Heart right ventricle (tissue), 16 donors: ENCODE results near the gene FLRT2. TPM values are rescaled to one million over a fixed set of nuclear protein-coding genes. Genes with fewer than 3 reads are reported as not detected.

Experiments used
- ATAC-seq, 8 donors: fragments of 200-7000 bp; cut with Tn5 transposase; one replicate each; pipeline ENCODE4 v1.9.1; 2020; ENCODE audit warnings: mild to moderate bottlenecking in 8 of 8, moderate library complexity in 8 of 8, moderate number of reproducible peaks in 1 of 8
- DNase-seq, 2 donors: peaks; one replicate each; pipeline ENCODE4 v3.0.0-alpha.2; 2020
- H3K27ac ChIP-seq, 10 donors: fragments of 200-600 bp; sonication (generic) in 2 of 10; one replicate each; pipeline versions ENCODE4 v1.5.0 to v1.8.0; 2020 to 2022; ENCODE audit warnings: mild to moderate bottlenecking in 3 of 10
- H3K27me3 ChIP-seq, 7 donors: fragments of 200-600 bp; one replicate each; pipeline ENCODE4 v1.8.0; 2021 to 2022; ENCODE audit warnings: mild to moderate bottlenecking in 2 of 7
- H3K36me3 ChIP-seq, 9 donors: fragments of 200-600 bp; sonication (generic) in 1 of 9; one replicate each; pipeline versions ENCODE4 v1.5.0 to v1.8.0; 2020 to 2022; ENCODE audit warnings: mild to moderate bottlenecking in 2 of 9
- H3K4me1 ChIP-seq, 9 donors: fragments of 200-600 bp; sonication (generic) in 1 of 9; one replicate each; pipeline versions ENCODE4 v1.5.0 to v1.8.0; 2020 to 2022; ENCODE audit warnings: mild to moderate bottlenecking in 4 of 9
- H3K4me3 ChIP-seq, 10 donors: fragments of 200-600 bp; sonication (generic) in 2 of 10; one replicate each; pipeline versions ENCODE4 v1.5.0 to v1.8.0; 2020 to 2022; ENCODE audit warnings: mild to moderate bottlenecking in 7 of 10, moderate library complexity in 2 of 10
- H3K9me3 ChIP-seq, 11 donors: fragments of 200-600 bp in 10 of 11; sonication (generic) in 2 of 11; one replicate each; pipeline versions ENCODE4 v1.5.0 to v1.8.0; 2013 to 2022; ENCODE audit warnings: mild to moderate bottlenecking in 2 of 11, control low read depth in 1 of 11, moderate library complexity in 1 of 11
- WGBS, 2 donors: extraction: QIAGEN DNeasy Blood & Tissue Kit; methylation state at CpG; one replicate each; pipeline ENCODE4 v1.1.7; 2013; ENCODE audit warnings: inconsistent platforms in 1 of 2; 5-methylcytosine and 5-hydroxymethylcytosine counted together
- intact Hi-C, 10 donors: fragments of 100-400 bp; cut with DNase I; formaldehyde crosslinking; loops; one replicate each; pipeline versions ENCODE4 v1.11.1 to v1.14.2; 2022
- polyA plus RNA-seq, 2 donors: library from polyadenylated mRNA; stranded (reverse); fragments of 200-250 nt; gene quantifications; one replicate each; pipeline ENCODE4 v1.2.3, GENCODE V29; 2013
- total RNA-seq, 10 donors: library from RNA; stranded (reverse); fragmentation: NEBNext Ultra II Directional in 3 of 10; extraction: Animal tissue kit (Norgen Biotek cat#: 25700) in 3 of 10; gene quantifications; one replicate each; pipeline versions ENCODE4 v1.2.1 to v1.2.4, GENCODE V29; 2021 to 2023
- TF ChIP-seq, protein P1 (sequence below), 9 donors: fragments of 200-600 bp; sonication (generic) in 2 of 9; IDR thresholded peaks; one replicate each; pipeline versions ENCODE4 v1.5.0 to v1.8.0; 2021 to 2022; ENCODE audit warnings: antibody characterized with exemption in 9 of 9, mild to moderate bottlenecking in 5 of 9, moderate library complexity in 1 of 9
- donor health status: Arrhythmogenic right ventricular cardiomyopathy.
- donor health status: ischemic (EF 13 %, LVEDD 7.1; RV severe dilation, severe dysfunction).
- donor health status: healthy with polysubstance abuse.
- donor health status: DM: no; HTN: yes; CAD: no.
- donor health status: DM: no; HTN: no; CAD: no.
- donor health status: ischemic (EF 25% LVEDD 6.9; RV normal size, moderate dysfunction).
- donor health status: ischemic (EF 25% LVEDD 5.7; RV mildly dilated, moderate dysfunction).
- donor health status: healthy.
- donor health status: DM: yes; HTN: yes; CAD: no.
- donor health status: Ischemic cardiomyopathy.
- donor health status: ischemic (EF 35%, LVEDD 5.7; RV mildly dilated, moderate dysfunction).
- donor health status: nonischemic (EF 11% LVEDD 7.7; RV severe dilation, severe dysfunction).
- donor health status: DM: yes; HTN: yes; CAD: no.
- donor health status: PGD.
- donor health status: ischemic (EF 29% LVEDD 5.4; RV normal size, mild dysfunction).
- donor health status: nonischemic (EF 23%, LVEDD 6.1; RV moderate dilation, normal function).

The FLRT2 gene
- total and polyA plus RNA-seq, 12 donors = 1.1 to 7.5 (median 3.1) TPM

DNA sequence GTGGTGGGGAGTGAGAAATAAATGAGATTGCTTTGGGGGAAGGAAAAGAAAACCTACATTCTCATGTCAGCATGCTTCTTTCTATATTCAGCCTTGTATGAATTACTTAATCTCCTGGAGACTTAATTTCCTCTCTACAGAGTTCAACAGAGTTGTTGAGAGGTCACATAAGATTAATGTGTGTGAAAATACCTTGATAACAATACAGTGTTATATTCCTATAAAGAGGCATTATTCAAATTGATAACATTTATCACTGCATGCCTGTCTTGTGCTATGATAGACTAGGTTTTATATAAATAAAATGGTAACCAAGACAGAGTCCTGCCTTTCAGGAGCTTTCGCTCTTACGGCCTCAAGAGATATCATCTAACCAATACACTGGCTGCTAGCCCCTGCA lies 9.6 kb downstream of the FLRT2 start:
- no peaks in the 10 kb centered on the region for H3K36me3 ChIP-seq
- TF ChIP-seq, protein P1, sequence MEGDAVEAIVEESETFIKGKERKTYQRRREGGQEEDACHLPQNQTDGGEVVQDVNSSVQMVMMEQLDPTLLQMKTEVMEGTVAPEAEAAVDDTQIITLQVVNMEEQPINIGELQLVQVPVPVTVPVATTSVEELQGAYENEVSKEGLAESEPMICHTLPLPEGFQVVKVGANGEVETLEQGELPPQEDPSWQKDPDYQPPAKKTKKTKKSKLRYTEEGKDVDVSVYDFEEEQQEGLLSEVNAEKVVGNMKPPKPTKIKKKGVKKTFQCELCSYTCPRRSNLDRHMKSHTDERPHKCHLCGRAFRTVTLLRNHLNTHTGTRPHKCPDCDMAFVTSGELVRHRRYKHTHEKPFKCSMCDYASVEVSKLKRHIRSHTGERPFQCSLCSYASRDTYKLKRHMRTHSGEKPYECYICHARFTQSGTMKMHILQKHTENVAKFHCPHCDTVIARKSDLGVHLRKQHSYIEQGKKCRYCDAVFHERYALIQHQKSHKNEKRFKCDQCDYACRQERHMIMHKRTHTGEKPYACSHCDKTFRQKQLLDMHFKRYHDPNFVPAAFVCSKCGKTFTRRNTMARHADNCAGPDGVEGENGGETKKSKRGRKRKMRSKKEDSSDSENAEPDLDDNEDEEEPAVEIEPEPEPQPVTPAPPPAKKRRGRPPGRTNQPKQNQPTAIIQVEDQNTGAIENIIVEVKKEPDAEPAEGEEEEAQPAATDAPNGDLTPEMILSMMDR (IDR thresholded peaks at IDR 0.05) = no peak
- H3K9me3 ChIP-seq = no peaks in the 10 kb centered on the region
- H3K4me3 ChIP-seq = no peak overlapping the region
- intact Hi-C loops = loop anchor here in 4 of 10 donors (10.0 kb wide), 3 partner anchors 135 to 1535 kb away; no protein-coding TSS in a partner anchor
- 74 to 93% methylated on average over 2 of the region's 2 CpGs for WGBS, 2 donors
- peaks cover 0 to 8% (median 0%) of the 10 kb centered on the region in 9 donors for H3K4me1 ChIP-seq
- H3K27me3 ChIP-seq = peaks cover 0 to 18% (median 5%) of the 10 kb centered on the region in 7 donors
- H3K27ac ChIP-seq = no peak overlapping the region
- no peak for ATAC-seq
- DNase-seq = no peak

DNA sequence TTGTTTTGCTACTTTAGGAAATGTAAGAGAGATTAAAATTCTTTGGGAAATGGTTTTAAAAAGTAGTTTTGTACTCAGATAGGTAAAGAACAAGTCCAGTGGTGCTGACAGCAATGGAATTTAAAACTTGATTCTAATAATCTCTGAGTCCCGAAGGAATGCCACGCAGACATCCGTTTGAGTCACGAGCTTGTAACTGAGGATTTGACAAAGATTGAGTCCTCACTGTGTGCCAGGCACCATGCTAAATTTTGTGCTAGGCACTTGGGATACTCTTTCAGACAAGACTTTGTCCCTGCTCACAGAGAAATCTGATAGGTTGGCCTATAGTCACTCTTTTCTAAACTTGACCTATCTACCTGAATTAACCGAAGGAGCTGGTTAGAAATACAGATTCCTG lies 12.7 kb downstream of the FLRT2 start:
- intact Hi-C loops = no loop called here
- no peaks in the 10 kb centered on the region for H3K27me3 ChIP-seq
- ATAC-seq (no peak), DNase-seq (no peak)
- H3K9me3 ChIP-seq = no peaks in the 10 kb centered on the region
- no peaks in the 10 kb centered on the region for H3K36me3 ChIP-seq
- H3K4me1 ChIP-seq = peaks cover 0 to 5% (median 0%) of the 10 kb centered on the region in 9 donors
- no peak overlapping the region for H3K27ac ChIP-seq
- 34 to 55% methylated on average over 5 of the region's 5 CpGs for WGBS, 2 donors
- H3K4me3 ChIP-seq = no peak overlapping the region
- TF ChIP-seq, protein P1 (IDR thresholded peaks at IDR 0.05) = no peak

DNA sequence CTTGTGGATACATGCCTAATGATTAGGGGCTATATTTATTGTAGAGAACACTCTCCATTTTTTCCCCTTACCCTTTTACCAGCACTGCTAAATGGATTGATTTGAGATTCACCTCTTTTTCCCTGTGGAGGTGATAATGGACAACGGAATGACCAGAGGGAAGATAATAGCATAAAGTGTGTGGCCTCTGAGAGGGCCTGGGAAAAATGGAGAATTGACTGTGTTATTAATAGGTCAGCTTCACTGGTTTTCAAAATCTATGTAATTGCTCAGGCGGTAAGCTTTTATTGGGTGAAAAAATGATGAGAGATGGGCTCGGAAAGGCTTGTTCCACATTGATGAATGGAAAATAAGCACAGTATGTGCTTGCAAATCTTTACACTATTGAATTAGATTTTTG lies 15.8 kb downstream of the FLRT2 start:
- Histone ChIP-seq H3K27me3 (no peaks in the 10 kb centered on the region), H3K27ac (no peak overlapping the region), H3K9me3 (peaks cover 0 to 7% (median 0%) of the 10 kb centered on the region in 11 donors), H3K4me1 (peaks cover 0 to 5% (median 0%) of the 10 kb centered on the region in 9 donors), H3K36me3 (no peaks in the 10 kb centered on the region), H3K4me3 (no peak overlapping the region)
- TF ChIP-seq, protein P1 (IDR thresholded peaks at IDR 0.05) = no peak
- 89% methylated on average over 3 of the region's 3 CpGs for WGBS, 2 donors
- intact Hi-C loops = no loop called here
- DNase-seq (no peak), ATAC-seq (no peak)

DNA sequence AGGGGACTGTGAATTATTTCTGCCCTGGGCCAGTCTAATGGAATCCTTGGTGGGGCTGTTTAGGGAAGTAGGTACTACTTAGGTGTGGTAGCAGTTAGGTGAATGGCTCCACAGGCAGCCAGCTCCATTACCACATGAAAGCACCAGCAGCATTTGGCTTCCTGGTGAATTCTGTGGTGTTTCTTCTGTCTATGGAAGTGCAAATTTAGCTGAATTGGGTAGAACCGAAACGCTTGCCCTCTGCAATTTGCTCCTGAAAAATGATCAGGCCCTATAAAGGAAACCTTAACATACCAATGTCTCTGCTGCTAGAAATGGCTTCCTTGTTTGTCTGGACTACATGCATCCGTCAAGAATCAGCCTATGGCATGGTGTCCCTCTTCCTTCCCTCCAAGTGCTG lies 16.4 kb downstream of the FLRT2 start:
- intact Hi-C loops = no loop called here
- 78 to 83% methylated on average over 3 of the region's 3 CpGs for WGBS, 2 donors

More for the DNA sequence above, 16.4 kb downstream of the FLRT2 start:
- Histone ChIP-seq H3K4me3 (no peak overlapping the region), H3K4me1 (peaks cover 0 to 5% (median 0%) of the 10 kb centered on the region in 9 donors), H3K36me3 (no peaks in the 10 kb centered on the region), H3K9me3 (peaks cover 0 to 7% (median 0%) of the 10 kb centered on the region in 11 donors), H3K27me3 (no peaks in the 10 kb centered on the region), H3K27ac (no peak overlapping the region)
- DNase-seq (no peak), ATAC-seq (no peak)
- TF ChIP-seq, protein P1 (IDR thresholded peaks at IDR 0.05) = no peak
